H1 (cell line): Measurements from ENCODE around the gene PLEKHB1. TPM values are rescaled to one million over a fixed set of nuclear protein-coding genes. Genes with fewer than 3 reads are reported as not detected.

Source experiments
- ATF2 ChIP-seq: IDR thresholded peaks from 2 replicates; pipeline ENCODE4 v1.6.1; 2012; ENCODE audit warnings: low read length, inconsistent platforms
- SRF ChIP-seq: IDR thresholded peaks from 2 replicates; pipeline ENCODE4 v1.6.1; 2011; ENCODE audit warnings: mild to moderate bottlenecking, low read depth, low read length, moderate library complexity
- polyA plus RNA-seq, 7 experiments: library from polyadenylated mRNA; depleted of rRNA in 3 of 7; stranded (reverse) in 5 of 7; unstranded in 2 of 7; fragments of >200 nt in 5 of 7; fragments of 200-250 nt in 2 of 7; gene quantifications; 1 replicate in 5 of 7; 2 replicates in 1 of 7; 4 replicates in 1 of 7; pipeline versions ENCODE4 v1.2.1 to v1.2.3, GENCODE V29; 2011 to 2013; ENCODE audit warnings: missing spikeins in 2 of 7, mixed read lengths in 2 of 7
- total RNA-seq: library from RNA; stranded (reverse); fragmentation: NEBNext Ultra II Directional; extraction: Animal tissue kit (Norgen Biotek cat#: 25700); gene quantifications from 2 replicates; pipeline ENCODE4 v1.2.1, GENCODE V29; 2021

The PLEKHB1 gene
- total and polyA plus RNA-seq, 2 of the 8 experiments (the other 6 are each of a cell fraction or from before 2014, with no cell fraction given) = 14.8 to 24.5 TPM

DNA sequence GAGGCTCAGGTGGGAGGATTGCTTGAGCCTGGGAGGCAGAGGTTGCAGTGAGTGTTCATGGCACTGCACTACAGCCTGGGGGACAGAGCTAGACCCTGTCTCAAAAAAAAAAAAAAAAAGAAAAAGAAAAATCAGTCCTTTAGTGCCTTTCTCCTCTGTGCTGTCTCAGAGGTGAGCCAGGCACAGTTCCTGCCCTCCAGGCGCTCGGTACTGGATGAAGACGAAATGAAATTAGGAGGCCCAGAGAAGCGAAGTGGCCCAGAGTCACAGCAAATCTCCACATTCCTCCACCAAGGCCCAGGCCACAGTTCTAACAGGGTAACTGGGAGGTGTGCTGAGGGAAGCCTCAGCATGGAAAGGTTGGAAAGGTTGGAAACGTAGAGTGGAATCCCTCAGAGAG lies 4.9 kb downstream of the PLEKHB1 start (continued):
- TF ChIP-seq ATF2 (no peak), SRF (no peak)
